ENCODE data around the gene HNRNPH3.

The HNRNPH3 gene

DNA sequence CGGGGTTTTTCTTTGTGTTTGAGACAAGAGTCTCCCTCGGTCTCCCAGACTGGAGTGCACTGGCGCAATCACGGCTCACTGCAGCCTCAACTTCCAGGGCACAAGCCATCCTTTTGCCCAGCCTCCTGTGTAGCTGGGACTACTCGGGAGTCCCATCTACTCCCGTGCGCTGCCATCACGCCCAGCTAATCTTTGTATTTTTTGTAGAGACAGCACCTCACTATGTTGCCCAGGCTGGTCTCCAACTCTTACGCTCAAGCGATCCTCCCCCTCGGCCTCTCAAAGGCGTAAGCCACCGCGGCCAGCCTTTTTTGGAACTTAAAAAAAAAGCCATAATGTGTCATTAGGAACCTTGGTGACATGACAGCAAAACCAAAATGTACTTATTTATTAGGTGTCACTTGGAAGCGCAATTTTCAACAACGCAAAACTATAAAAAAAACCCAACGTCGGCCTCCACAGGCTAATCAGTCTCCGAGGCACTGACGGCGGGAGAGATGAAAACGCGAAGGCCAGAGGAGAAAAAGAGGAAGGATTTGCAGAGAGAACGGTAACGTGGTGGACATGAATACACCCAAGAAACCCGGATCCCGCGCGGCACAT lies 911 bp upstream of the HNRNPH3 start:
- FAIRE-seq (no peak), DNase-seq (ENCODE audit: insufficient read length, low spot score) (no peak)

DNA sequence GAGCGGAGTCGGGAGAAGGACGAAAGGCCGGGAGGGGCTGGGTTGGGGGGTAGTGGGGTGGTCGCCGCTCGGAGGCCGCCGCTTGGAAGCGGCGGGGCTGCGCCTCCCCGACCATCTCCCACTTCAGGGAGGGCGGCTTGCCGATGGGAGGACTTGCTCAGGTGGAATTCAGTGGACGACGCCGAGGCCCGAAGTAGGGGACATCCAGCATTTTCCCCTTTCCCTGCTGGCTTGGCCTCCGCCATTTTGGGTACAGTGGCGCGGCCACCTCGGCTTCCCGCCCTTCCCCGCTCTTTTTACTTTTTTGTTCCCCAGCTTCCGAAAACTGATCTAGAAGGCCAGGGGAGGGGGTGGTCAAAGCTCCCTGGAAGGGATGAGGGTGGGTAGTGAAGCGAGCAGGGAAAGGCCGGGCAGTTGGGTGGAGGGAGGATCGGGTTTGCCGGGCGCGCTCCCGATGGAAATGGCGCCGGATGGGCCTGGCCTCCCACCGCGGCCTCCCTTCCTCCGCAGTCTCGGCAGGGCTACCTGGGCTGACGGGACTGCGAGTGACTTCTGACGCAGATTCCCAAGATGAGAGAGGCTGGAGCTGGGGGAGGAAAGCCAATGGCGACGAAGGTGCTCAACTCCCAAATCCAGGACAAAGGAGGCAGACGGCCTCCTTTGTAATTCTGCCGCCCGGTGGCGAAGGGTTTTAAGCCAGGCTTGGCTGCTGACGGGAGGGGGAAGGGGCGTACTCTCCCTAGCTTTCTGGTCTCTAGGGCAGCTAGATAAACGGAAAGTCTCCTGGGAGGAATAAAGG lies 594 bp downstream of the HNRNPH3 start, which contains the start of gene PBLD:
TSS of gene PBLD (minus strand) at position 670 of the 799 bp plus-strand sequence. CDS start 26,084 bp downstream, outside the sequence.
- peak; percentile 20 for DNase-seq (ENCODE audit: insufficient read length, low spot score)
- FAIRE-seq, result peak; percentile 44

DNA sequence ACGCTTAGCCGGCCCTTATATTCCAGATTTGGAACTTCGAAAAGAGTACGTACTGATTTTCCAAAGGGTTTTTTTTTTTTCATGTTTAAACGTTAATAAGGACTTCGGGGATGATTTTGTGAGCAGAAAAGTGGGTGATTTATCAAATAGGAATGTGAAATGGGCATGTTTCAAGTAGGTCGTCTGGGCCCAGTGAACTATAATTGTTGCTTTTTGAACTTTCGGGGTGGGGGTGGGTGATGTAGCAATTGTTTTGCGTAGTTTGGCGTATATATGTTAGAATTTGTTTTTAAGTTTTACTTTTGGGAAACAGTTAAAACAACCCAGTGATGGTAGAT lies 1.2 kb downstream of the HNRNPH3 start:
- no peak for FAIRE-seq
- DNase-seq (ENCODE audit: insufficient read length, low spot score), result no peak

DNA sequence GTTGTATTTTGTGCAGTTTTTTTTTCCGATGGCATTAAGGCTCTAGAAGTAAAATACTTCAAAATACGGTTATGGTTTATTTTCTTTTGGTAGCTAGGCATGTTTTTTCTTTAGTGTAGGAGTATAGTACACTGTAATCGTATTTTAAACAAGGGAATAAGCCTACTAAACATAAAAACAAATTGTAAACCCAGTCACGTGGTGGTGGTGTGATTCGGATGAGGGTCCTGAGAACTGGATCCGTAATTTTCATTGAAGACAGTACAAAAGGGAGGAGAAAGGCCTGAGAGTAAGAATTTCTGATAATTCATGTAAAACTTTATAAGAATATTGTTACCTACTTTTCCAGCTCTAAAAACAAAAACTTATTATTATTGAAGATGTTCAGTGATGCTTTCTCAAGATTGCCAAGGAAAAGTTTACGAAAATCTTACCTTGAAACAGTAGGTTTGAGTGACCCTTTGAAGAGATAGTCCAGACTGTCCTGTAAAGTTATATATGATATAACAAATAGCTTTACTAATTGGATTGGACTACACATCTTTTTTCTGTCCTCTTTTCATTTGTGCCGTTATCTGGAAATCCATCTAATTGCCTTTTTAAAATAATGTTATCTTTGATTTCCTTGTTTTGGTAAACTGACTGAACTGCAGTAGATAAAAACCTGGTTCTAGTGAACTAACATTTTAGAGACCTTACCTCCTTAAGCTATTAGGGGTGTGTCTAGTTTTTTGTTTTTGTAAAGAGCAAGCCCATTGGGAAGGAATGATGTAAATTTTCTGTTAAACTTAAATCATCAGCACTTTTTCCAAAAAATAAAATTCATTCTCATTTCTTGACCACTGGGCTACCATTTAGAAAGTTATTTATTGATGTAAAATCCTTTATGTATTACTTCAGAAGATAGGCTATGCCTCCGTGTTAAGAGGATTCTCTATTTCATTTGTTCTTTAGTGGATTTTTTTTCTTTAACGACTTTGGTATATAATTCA lies 1.9 kb downstream of the HNRNPH3 start:
- FAIRE-seq, result no peak
- DNase-seq (ENCODE audit: insufficient read length, low spot score), result no peak

DNA sequence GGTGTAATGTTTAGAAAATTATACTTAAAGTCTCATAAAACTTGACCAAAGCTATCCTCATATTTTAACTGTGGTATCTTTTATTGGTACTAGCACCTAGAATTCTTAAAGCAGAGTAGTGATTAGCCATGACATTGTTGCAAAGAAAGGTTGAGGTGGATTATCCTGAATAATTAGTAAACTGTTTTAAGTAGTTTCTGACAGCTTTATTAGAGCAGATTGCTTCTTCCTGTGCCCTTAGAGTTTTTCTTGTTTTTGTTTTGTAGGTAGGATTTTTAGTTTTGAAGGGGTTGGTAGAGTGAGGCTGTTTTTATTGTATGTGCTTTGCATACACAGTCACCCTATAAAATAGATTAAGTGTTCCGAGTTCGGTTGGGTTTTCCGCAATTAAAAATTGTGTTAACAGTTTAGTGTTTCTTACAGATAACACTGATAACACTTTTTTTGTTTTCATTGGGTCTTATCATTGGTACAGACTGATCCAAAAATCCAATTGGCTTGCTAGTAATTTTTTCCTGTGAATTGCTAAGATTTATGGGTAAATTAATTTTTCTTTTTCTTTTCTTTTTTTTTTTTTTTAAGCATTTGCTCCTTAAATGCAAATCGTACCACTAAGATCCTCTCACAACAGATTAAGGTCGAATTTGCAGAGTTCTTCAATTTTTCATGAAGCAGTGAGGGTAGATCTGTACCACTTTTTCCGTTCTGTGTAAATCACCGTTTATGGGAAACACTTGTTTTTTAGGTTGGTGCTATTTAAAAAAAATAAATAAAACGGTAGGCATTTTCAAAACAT lies 3.0 kb downstream of the HNRNPH3 start:
- FAIRE-seq (no peak), DNase-seq (ENCODE audit: insufficient read length, low spot score) (no peak)

DNA sequence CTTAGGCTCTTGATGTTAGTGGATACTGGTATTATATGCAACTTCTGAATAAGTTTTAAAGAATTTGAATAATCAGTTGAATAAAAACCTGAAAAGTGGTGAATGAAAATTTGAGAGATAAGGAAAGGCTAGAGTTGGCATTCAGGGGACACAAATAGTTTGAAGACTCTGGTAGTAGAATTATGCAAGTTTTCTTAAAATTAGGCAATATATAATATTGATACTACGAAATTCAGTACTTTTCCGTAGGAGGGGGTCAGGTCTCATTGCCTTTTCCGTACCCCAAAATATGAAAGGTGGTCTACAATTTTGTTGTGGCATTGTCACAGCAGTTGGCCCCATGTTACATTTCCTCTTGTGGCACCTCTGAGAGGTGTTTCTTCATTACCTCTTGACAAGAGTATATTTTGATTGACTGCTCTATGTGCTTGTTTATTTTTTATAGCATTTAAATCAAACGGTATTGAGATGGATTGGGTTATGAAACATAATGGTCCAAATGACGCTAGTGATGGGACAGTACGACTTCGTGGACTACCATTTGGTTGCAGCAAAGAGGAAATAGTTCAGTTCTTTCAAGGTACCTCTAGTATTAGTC lies 5.0 kb downstream of the HNRNPH3 start:
- DNase-seq (ENCODE audit: insufficient read length, low spot score) (no peak), FAIRE-seq (no peak)

DNA sequence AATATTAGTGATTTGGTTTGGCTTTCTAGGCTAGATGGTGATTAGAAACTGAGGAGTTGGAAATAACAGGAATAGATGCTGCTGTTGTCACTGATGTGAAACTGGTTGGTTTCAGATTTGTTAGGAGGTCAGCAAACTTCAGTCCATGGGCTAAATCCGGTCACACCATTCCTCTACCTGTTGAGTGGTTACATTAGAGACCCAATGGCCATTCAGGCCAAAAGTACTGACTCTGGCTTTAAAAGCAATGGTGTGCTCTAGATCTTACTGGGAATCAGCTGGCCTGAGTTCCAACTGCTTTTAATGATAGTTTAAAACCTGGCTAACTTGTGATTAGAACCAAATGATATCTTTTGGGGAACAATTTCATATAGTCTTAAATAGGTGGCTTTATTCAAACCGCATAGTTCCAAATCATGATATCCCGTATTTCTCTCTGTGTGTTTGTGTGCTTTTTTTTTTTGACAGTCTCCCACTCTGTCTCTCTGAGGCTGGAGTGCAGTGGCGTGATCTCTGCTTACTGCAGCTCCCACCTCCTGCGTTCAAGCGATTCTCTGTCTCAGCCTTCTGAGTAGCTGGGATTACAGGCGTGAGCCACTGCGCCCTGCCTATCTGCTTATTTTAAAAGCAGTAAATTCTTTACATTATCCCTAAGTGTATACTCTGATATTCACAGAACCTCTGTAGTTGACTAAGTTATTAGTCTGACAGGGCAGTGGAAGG lies 8.7 kb downstream of the HNRNPH3 start:
- FAIRE-seq (no peak), DNase-seq (ENCODE audit: insufficient read length, low spot score) (no peak)

DNA sequence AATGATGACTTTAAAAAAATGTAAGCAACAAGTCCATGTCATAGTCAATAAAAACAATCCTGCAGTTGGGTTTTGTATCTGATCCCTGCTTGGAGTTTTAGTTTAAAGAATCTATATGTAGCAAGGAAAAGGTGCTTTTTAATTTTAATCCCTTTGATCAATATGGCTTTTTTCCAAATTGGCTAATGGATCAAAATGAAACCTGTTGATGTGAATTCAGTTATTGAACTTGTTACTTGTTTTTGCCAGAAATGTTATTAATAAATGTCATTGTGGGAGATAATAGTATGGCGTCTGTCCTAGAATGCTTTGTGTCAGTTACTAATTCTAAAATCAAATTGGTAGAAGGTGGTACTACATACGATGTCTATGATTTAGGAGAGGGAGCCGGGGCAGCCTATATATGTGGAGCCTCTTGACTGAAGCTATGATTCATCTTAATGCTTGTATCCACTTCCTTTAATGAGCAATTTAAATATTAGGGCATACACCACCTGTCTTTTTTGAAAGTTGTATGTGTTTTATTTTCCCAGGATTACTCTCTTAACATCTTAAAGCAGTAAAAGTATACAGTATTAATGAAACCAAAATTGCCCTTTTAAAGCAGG lies 11.1 kb downstream of the HNRNPH3 start:
- DNase-seq (ENCODE audit: insufficient read length, low spot score) (no peak), FAIRE-seq (no peak)

DNA sequence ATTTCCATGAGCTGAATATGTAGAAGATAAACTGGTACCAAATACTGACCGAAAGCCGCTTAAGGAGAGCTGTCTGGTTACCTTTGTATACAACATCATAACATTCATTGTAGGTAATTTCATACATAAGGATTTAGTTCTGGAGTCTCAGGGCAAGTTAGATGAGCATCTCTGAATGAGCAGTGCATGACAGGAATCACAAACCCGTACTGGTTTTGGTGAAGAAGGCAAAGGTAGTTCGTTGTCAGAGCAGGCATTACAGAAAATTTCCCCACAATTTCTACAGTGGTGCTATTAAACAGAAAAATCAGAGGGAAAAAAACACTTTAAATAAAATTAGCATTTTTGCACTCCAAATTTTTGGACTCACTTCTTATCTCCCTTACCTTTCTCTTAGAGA lies 13.8 kb downstream of the HNRNPH3 start:
- FAIRE-seq (no peak), DNase-seq (ENCODE audit: insufficient read length, low spot score) (no peak)

DNA sequence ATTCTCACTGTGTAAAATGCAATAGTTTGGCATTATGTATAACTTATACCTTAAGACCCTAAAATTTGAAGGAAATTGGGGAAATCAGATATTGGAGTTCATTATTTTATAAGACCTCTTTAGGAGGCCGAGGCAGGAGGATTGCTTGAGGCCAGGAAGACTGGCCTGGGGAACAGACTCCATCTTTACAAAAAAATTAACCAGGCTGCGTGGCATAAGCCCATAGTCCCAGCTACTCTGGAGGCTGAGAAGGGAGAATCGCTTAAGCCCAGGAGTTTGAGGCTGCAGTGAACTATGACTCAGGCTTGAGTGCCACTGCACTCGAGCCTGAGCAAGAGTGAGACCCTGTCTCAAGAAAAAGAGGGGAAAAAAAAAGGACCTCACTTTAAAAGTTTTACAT lies 14.9 kb downstream of the HNRNPH3 start:
- no peak for FAIRE-seq
- no peak for DNase-seq (ENCODE audit: insufficient read length, low spot score)

DNA sequence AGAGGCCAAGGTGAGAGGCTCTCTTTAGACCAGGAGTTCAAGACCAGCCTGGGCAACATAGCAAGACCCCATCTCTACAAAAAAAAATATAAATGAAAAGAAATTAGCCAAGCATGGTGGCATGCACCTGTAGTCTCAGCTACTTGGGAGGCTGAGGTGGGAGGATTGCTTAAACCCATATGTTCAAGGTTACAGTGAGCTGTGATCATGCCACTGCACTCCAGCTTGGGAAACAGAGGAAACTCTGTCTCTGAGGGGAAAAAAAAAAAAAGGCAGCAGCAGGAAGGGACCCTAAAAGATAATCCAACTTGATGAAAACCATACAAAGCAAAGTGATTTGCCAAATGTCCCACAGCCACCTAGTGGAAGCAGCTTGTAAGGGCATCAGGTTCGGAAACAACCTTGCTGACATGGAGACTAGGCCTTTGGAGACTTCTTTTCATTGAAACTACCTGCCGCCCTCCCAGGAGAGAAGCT lies 16.4 kb downstream of the HNRNPH3 start:
- peak; percentile 22 for DNase-seq (ENCODE audit: insufficient read length, low spot score)
- FAIRE-seq, result peak; percentile 78

DNA sequence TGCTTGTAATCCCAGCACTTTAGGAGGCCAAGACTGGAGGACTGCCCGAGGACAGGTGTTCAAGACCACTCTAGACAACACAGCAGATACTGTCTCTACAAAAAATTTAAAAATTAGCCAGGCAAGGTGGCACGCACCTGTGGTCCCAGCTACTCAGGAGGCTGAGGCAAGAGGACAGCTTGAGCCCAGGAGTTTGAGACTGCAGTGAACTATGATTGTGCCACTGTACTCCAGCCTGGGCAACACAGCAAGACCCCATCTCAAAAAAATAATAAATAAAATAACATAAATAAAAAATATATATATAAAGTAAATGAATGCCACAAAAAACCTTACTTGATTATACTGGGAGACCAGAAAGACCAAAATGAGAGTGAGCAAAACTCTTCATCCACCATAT lies 21.7 kb downstream of the HNRNPH3 start:
- FAIRE-seq, result no peak
- no peak for DNase-seq (ENCODE audit: insufficient read length, low spot score)

DNA sequence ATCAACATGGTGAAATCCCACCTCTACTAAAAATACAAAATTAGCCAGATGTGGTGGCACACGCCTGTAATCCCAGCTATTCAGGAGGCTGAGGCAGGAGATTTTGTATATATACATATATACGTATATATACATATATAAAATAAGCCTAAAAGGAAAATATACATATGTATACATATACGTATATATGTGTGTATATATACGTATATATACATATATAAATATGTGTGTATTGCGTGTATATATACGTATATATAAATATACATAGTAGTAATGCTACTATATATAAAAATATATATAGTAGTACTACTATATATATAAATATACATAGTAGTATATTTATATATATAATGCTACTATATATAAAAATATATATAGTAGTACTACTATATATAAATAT lies 27.3 kb downstream of the HNRNPH3 start:
- DNase-seq (ENCODE audit: insufficient read length, low spot score) (no peak), FAIRE-seq (no peak)

DNA sequence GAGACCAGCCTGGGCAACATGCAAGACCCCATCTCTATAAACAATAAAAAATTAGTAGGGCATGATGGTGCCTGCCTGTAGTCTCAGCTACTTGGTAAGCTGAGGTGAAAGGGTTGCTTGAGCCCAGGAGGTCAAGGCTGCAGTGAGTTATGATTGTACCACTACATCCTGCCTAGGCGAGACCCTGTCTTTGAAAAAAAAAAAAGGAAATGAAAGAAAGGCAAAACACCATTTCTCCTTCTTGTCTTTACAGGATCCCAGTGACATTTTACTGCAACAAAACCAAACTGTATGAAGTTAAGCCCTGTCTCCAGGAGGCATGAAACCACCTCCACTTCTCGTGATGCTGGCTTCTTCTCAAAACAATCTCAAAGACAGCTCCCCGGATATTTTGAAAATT lies 30.7 kb downstream of the HNRNPH3 start:
- FAIRE-seq (no peak), DNase-seq (ENCODE audit: insufficient read length, low spot score) (no peak)

DNA sequence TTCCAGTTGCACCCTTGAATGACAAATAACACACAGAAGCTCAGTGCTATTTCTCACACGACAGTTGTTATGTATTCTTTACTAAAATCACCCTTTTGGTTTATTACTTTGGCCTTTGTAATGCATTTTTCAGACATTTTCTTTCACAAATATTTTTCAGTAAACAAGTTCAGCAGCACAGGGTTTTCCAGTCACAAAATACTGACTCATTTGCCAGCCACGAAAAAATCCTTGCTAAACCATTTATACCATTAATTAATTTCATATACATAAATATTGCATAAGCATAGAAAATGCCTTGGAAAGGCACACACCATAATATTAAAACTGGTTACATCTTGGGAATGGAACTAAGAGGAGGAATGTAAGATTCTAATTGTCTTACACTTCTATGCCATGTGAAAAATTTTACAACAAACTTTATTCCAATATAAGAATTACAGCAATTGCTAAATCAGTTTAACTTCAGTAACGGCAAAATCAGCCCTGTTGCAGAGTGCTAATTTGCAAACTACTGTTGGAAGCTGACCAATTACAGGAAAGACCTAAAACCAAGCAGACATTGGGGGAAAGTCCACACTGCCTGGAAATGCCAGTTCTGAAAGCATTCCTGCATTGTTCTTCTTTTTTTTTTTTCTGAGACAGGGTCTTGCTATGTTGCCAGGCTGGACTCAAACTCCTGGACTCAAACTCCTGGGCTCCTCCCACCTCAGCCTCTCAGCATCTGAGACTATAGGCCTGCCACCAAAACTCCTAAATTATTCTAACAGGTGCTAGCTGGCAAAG lies 32.4 kb downstream of the HNRNPH3 start:
- FAIRE-seq (peak; percentile 48), DNase-seq (ENCODE audit: insufficient read length, low spot score) (no peak)

DNA sequence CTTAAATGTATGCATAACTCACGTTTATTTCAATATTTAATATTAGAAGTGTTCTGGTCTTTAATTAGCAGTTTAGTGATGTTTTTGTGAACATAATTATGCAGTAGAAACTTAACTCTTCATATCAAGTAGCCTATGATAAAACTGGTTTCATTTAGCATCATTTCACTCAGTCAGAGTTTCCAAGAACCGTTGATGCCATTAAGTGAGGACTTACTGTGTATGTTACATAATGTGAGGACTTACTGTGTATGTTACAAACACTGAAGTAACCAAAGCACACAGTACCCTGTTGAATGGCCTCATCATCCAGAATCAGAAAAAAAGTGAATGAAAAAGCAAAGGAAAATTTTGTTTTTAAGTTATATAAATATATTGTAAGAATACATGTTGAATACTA lies 33.7 kb downstream of the HNRNPH3 start:
- FAIRE-seq (no peak), DNase-seq (ENCODE audit: insufficient read length, low spot score) (no peak)

DNA sequence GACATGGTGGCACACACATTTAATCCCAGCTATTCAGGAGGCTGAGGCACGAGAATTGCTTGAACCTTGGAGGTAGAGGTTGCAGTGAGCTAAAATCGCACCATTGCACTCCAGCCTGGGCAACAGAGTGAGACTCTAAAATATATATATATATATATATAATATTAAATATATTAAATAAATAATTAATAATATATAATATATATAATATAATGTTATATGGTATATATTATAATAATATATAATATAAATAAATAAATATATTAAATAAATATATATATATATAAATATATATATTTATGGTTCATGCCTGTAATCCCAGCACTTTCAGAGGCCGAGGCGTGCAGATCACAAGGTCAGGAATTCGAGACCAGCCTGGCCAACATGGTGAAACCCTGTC lies 34.7 kb downstream of the HNRNPH3 start:
- FAIRE-seq, result no peak

DNA sequence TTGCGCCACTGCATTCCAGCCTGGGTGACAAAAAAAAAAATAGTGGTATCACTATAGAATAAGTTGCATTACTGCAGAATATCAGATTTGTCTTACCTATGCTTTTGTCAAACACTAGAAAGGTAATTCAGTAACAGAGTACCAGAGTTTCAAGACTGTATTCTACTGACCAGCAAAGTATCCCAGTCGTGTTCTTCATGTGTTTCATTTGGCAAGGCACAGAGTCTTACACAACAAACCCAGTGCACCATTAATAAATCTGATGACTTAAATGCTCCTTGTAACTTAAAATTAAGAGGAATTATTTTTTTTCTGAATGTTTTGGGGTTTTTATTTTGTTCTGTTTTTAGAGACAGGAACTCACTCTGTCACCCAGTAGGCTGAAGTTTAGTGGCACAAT lies 35.3 kb downstream of the HNRNPH3 start:
- no peak for DNase-seq (ENCODE audit: insufficient read length, low spot score)
- no peak for FAIRE-seq

More for the DNA sequence above, 34.7 kb downstream of the HNRNPH3 start:
- no peak for DNase-seq (ENCODE audit: insufficient read length, low spot score)

All from GM19239 (cell line).